ENCODE results near the gene DMBX1.

DMBX1 gene

DNA sequence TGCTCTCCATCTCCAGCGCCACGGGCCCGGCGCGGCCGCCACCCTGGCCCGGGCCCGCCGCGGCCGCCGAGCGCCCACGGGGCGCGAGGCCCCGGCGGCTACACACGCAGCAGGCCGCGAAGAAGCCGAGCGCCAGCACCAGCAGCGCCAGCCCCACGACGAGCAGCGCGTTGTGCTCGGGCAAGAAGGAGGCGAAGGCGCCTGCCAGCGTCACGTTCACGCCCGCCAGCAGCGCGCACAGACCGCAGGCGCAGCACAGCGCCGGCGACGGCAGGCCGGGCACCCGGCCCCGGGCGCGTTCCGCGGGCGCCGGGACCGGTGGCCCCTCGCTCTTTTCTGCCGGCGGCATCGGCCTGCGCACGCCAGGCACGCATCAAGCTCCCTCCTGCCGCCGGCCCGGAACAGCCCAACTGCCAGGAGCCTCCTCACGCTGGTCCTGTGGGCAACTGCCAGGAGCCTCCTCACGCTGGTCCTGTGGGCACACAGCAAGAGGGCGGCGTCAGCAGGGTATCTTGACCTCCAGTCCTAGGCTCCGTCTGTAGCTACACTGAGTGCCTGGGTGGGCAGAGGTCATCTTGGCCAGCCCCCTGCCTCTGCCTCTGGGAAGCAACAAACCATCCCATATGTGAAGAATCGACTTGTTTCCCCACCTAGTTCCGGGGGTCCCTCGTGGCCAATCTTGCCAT is 43.7 kb downstream of the DMBX1 start:
- H3K9me3 ChIP-seq (ENCODE audit: control insufficient read depth, low read length): no peaks in the 10 kb centered on the region
- peaks cover 39% of the 10 kb centered on the region for H3K27me3 ChIP-seq (ENCODE audit: control insufficient read depth, insufficient read depth, low read length)
- H3K4me1 ChIP-seq (ENCODE audit: control insufficient read depth, insufficient read depth, low read length): peaks cover 5% of the 10 kb centered on the region
- H3K4me3 ChIP-seq (ENCODE audit: low read length): no peak overlapping the region
- no peak overlapping the region for H3K9ac ChIP-seq (ENCODE audit: low read length)
- H3K36me3 ChIP-seq (ENCODE audit: control insufficient read depth, insufficient read depth, low read length): no peaks in the 10 kb centered on the region

DNA sequence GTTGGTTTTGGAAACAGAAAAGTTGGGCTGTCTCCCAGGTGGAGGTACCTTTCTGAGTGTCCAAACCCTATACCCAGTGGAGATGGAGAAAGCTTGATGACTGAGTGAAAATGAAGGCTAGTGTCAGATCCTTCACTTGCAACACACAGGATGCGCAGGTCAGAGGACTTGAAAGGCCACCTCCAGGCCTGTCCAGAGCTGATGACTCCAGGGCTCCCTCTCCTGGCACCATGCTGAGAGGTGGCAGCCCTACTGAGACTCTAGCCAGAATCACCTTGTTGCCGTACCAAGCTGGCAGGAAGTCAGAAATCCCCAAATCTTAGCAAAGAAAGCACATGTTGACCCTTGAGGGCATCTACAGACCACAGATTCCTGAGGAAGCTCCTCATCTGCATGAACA is 45.4 kb downstream of the DMBX1 start:
- H3K9me3 ChIP-seq (ENCODE audit: control insufficient read depth, low read length): no peaks in the 10 kb centered on the region
- peaks cover 25% of the 10 kb centered on the region for H3K27me3 ChIP-seq (ENCODE audit: control insufficient read depth, insufficient read depth, low read length)
- H3K9ac ChIP-seq (ENCODE audit: low read length): no peak overlapping the region
- no peaks in the 10 kb centered on the region for H3K36me3 ChIP-seq (ENCODE audit: control insufficient read depth, insufficient read depth, low read length)
- peaks cover 5% of the 10 kb centered on the region for H3K4me1 ChIP-seq (ENCODE audit: control insufficient read depth, insufficient read depth, low read length)
- no peak overlapping the region for H3K4me3 ChIP-seq (ENCODE audit: low read length)

DNA sequence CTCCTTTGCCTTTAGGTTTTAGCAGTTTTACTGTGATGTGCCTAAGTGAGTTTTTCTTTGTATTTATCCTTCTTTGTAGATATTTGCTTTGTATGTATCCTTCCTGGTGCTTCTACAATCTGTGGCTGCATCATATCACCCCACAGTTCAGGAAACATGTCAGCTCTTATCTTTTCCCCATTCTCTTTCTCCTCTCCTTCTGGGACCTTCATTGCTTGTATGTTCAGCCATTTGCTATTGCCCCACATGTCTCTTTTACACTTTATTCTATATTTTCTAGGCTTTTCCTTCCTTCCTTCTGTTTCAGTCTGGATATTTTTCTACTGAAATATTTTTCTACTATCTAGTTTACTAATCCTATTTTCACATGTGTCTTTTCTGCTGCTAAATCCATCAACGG is 46.9 kb downstream of the DMBX1 start:
- H3K36me3 ChIP-seq (ENCODE audit: control insufficient read depth, insufficient read depth, low read length): no peaks in the 10 kb centered on the region
- no peak overlapping the region for H3K4me3 ChIP-seq (ENCODE audit: low read length)
- peaks cover 31% of the 10 kb centered on the region for H3K27me3 ChIP-seq (ENCODE audit: control insufficient read depth, insufficient read depth, low read length)
- no peaks in the 10 kb centered on the region for H3K9me3 ChIP-seq (ENCODE audit: control insufficient read depth, low read length)
- H3K4me1 ChIP-seq (ENCODE audit: control insufficient read depth, insufficient read depth, low read length): peaks cover 5% of the 10 kb centered on the region
- no peak overlapping the region for H3K9ac ChIP-seq (ENCODE audit: low read length)

- H3K9ac ChIP-seq (ENCODE audit: low read length): no peak overlapping the region
- H3K27me3 ChIP-seq (ENCODE audit: control insufficient read depth, insufficient read depth, low read length): peaks cover 27% of the 10 kb centered on the region
- H3K4me1 ChIP-seq (ENCODE audit: control insufficient read depth, insufficient read depth, low read length): peaks cover 5% of the 10 kb centered on the region
- H3K4me3 ChIP-seq (ENCODE audit: low read length): no peak overlapping the region
- no peaks in the 10 kb centered on the region for H3K36me3 ChIP-seq (ENCODE audit: control insufficient read depth, insufficient read depth, low read length)
- no peaks in the 10 kb centered on the region for H3K9me3 ChIP-seq (ENCODE audit: control insufficient read depth, low read length)
These were observed 48.0 kb downstream of the DMBX1 start for GRCh38 chr1:46537651-46538050.

DNA sequence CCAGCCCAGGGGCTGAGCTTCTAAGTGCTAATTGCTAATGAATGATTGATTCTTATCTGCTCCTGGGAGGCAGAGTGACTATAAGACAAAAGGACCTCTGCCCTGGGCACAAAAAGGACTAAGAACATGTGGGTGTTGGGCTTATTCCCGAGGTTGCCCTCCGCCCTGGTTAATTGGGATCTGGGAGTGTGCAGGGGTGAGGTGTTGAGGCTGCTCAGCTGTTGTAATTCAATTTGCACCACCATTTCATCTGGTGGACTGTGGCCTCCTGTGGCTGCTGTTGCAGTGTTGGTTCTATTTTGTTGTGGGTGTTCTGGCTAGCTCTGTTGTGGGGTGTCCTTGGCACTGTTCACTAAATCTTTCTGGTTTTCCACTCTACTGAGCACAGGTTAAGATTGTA is 48.5 kb downstream of the DMBX1 start:
- peaks cover 5% of the 10 kb centered on the region for H3K4me1 ChIP-seq (ENCODE audit: control insufficient read depth, insufficient read depth, low read length)
- no peaks in the 10 kb centered on the region for H3K36me3 ChIP-seq (ENCODE audit: control insufficient read depth, insufficient read depth, low read length)
- H3K27me3 ChIP-seq (ENCODE audit: control insufficient read depth, insufficient read depth, low read length): peaks cover 32% of the 10 kb centered on the region
- H3K9ac ChIP-seq (ENCODE audit: low read length): no peak overlapping the region
- no peak overlapping the region for H3K4me3 ChIP-seq (ENCODE audit: low read length)
- H3K9me3 ChIP-seq (ENCODE audit: control insufficient read depth, low read length): no peaks in the 10 kb centered on the region
